Neural crest cell (in vitro differentiated cells): Measurements from ENCODE around the gene MYH13. TPM values are rescaled to one million over a fixed set of nuclear protein-coding genes. Genes with fewer than 3 reads are reported as not detected.

ENCODE experiments used
- DNase-seq: peaks from one replicate; pipeline ENCODE4 v3.0.0; 2021; ENCODE audit warnings: low read depth, mixed read lengths, low spot score
- H3K27ac Mint-ChIP-seq: one replicate; pipeline ENCODE4 v1.8.0; 2021; ENCODE audit warnings: mild to moderate bottlenecking, mixed read lengths; ENCODE audit not compliant: unreplicated experiment
- H3K27me3 Mint-ChIP-seq: 2 replicates; pipeline ENCODE4 v1.8.0; 2021; ENCODE audit warnings: low read depth, mild to moderate bottlenecking, mixed read lengths
- H3K36me3 Mint-ChIP-seq: 2 replicates; pipeline ENCODE4 v1.8.0; 2021; ENCODE audit warnings: low read depth, mild to moderate bottlenecking, mixed read lengths
- H3K4me1 Mint-ChIP-seq: 2 replicates; pipeline ENCODE4 v1.8.0; 2021; ENCODE audit warnings: mixed read lengths
- H3K4me3 Mint-ChIP-seq: one replicate; pipeline ENCODE4 v1.8.0; 2021; ENCODE audit warnings: mild to moderate bottlenecking, mixed read lengths
- H3K9me3 Mint-ChIP-seq: 2 replicates; pipeline ENCODE4 v1.8.0; 2021; ENCODE audit warnings: mixed read lengths
- total RNA-seq: library from RNA; stranded (reverse); gene quantifications from 2 replicates; pipeline ENCODE4 v1.2.1, GENCODE V29; 2021
- TF ChIP-seq, protein P1 (sequence below): fragments of 200-600 bp; sonication (generic); conservative IDR thresholded peaks from 2 replicates; pipeline ENCODE4 v1.5.0; 2021; ENCODE audit warnings: antibody characterized with exemption, mild to moderate bottlenecking

MYH13 gene
- total RNA-seq, 1 donor from 2014 or later, result not detected

DNA sequence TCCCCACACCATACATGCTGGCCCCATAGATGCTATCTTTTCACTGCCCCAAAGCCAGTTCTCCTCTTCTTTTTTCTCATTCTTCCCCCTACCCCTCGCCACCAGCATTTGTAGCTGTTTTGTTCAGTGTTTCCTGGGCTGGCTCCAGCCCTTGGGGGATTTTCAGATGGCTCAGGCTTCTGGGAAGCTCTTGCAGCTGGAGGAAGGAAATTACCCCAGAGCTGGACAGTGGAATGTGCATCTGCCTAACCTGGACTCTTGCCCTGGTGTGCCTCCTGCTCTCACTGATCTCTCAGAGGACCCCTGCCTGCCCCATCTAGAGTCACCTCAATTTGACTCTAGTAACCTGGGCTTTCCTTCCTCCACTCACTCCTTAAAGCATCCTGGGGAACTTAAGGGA, 82.8 kb downstream of the MYH13 start:
- H3K27me3 Mint-ChIP-seq, result peaks cover 40% of the 10 kb centered on the region
- DNase-seq, result no peak
- H3K4me3 Mint-ChIP-seq, result no peak overlapping the region
- H3K4me1 Mint-ChIP-seq, result no peaks in the 10 kb centered on the region
- H3K9me3 Mint-ChIP-seq, result no peaks in the 10 kb centered on the region
- TF ChIP-seq, protein P1, sequence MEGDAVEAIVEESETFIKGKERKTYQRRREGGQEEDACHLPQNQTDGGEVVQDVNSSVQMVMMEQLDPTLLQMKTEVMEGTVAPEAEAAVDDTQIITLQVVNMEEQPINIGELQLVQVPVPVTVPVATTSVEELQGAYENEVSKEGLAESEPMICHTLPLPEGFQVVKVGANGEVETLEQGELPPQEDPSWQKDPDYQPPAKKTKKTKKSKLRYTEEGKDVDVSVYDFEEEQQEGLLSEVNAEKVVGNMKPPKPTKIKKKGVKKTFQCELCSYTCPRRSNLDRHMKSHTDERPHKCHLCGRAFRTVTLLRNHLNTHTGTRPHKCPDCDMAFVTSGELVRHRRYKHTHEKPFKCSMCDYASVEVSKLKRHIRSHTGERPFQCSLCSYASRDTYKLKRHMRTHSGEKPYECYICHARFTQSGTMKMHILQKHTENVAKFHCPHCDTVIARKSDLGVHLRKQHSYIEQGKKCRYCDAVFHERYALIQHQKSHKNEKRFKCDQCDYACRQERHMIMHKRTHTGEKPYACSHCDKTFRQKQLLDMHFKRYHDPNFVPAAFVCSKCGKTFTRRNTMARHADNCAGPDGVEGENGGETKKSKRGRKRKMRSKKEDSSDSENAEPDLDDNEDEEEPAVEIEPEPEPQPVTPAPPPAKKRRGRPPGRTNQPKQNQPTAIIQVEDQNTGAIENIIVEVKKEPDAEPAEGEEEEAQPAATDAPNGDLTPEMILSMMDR, result no peak
- H3K27ac Mint-ChIP-seq, result no peak overlapping the region
- H3K36me3 Mint-ChIP-seq, result no peaks in the 10 kb centered on the region

DNA sequence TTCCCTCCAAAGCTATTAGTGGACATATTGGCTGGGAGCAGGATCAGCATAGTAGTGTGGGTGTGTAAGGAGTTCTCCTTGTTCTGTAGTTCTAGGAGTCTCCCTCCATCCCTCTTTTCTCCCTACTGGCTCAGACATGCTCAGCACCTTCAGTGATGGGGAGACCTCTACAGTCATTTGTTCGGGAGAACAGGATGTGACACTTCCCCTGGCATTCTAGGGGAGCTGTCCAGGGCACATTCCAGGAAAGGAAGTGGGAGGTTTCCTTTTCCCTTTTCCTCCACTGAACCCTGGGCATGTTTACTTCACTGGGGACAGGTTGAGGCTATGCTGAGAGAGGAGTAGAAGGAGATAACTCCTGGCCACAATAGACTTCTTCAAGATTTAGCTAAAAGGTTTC, 86.5 kb downstream of the MYH13 start:
- H3K27me3 Mint-ChIP-seq, result peaks cover 40% of the 10 kb centered on the region
- H3K4me3 Mint-ChIP-seq, result no peak overlapping the region
- H3K9me3 Mint-ChIP-seq, result peaks cover 3% of the 10 kb centered on the region
- no peaks in the 10 kb centered on the region for H3K4me1 Mint-ChIP-seq
- H3K36me3 Mint-ChIP-seq, result no peaks in the 10 kb centered on the region
- no peak for DNase-seq
- no peak overlapping the region for H3K27ac Mint-ChIP-seq
- TF ChIP-seq, protein P1, result no peak

DNA sequence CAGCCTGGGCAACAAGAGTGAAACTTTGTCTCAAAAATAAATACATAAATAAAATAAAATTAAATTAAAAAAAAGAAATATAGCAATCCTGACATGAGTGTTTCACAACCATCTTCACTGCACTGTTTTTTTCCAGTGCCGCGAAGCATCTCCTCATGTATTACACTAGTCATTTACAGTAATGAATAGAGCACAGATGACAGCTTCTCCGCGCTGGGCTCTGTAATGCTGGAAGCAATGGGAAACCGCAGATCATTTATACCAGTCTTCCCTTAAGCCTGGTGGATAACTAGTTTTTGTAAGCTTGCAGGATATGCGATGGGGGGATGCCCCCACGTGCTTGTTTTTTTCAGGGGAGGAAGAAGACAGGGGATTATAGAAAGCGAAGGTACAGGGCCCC, 86.9 kb downstream of the MYH13 start:
- Mint-ChIP-seq H3K4me3 (no peak overlapping the region), H3K4me1 (no peaks in the 10 kb centered on the region), H3K9me3 (peaks cover 3% of the 10 kb centered on the region), H3K27ac (no peak overlapping the region), H3K36me3 (no peaks in the 10 kb centered on the region), H3K27me3 (peaks cover 40% of the 10 kb centered on the region)
- TF ChIP-seq, protein P1, result no peak
- no peak for DNase-seq

DNA sequence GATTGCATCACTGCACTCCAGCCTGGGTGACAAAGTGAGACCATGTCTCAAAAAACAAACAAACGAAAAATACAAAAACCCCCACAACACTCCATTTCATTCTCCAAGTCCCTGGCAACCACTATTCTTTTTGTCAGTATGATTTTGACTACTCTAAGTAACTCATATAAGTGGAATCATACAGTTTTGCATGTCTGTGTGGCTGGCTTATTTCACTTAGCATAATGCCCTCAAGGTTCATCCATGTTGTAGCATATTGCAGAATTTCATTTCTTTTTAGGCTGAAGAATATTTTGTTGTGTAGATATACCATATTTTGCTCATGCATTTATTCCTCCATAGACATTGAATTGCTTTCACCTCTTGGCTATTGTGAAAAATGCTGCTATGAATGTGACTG, 92.7 kb downstream of the MYH13 start:
- Mint-ChIP-seq H3K36me3 (no peaks in the 10 kb centered on the region), H3K27me3 (peaks cover 12% of the 10 kb centered on the region), H3K4me1 (peaks cover 7% of the 10 kb centered on the region), H3K27ac (no peak overlapping the region), H3K4me3 (no peak overlapping the region), H3K9me3 (peaks cover 3% of the 10 kb centered on the region)
- TF ChIP-seq, protein P1, result no peak
- DNase-seq, result no peak

DNA sequence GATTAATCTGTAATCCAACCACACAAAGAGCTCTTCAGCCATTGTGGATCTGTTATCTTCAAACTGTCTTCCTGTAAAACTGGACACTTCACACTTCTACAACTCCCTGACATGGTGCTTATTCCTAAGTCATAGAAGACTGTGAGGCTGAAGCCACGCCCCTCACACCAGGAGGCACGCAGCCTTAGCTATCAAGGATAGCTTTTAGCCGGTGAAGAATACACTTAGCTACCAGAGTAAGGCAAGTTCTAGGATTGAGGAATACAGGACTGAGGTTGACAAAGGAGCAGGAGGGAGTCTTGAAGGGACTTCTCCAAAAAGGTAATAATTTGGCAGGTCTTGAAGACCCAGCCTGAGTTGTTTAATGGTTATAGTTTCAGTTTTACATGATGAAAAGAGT, 94.6 kb downstream of the MYH13 start:
- peaks cover 7% of the 10 kb centered on the region for H3K4me1 Mint-ChIP-seq
- no peak overlapping the region for H3K4me3 Mint-ChIP-seq
- H3K27me3 Mint-ChIP-seq, result peaks cover 8% of the 10 kb centered on the region
- TF ChIP-seq, protein P1, result no peak
- no peaks in the 10 kb centered on the region for H3K36me3 Mint-ChIP-seq
- no peak for DNase-seq
- H3K9me3 Mint-ChIP-seq, result peaks cover 3% of the 10 kb centered on the region
- no peak overlapping the region for H3K27ac Mint-ChIP-seq

DNA sequence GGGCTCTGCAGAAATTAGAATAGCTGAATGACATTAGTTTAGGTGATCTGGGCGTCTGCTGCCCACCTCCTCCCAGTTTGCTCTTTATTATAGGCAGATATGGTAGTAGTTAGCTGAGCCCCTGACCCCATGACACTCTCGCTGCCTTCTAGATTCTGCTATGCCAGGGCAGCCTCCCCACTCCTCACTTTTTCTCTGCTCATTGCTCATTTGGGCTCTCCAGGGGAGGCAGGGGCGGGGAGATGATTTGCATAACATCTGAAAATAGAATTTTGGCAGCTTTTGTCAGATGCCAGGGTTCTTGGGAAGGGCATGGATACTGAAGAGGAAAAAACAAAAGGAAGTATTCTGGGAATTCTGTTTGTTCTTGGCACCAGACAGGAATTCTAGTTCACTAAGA, 96.4 kb downstream of the MYH13 start:
- no peak for DNase-seq

More for the DNA sequence above, 96.4 kb downstream of the MYH13 start:
- Mint-ChIP-seq H3K4me3 (no peak overlapping the region), H3K36me3 (no peaks in the 10 kb centered on the region), H3K27me3 (peaks cover 7% of the 10 kb centered on the region), H3K4me1 (peaks cover 7% of the 10 kb centered on the region), H3K9me3 (no peaks in the 10 kb centered on the region), H3K27ac (no peak overlapping the region)
- TF ChIP-seq, protein P1, result no peak
